C4-2B (cell line): Measurements from ENCODE around the gene RLBP1.
A peak's percentile ranks its signal among the peaks of the same experiment; 100 is the strongest.

Experiments
- H3K27ac ChIP-seq: fragments of 450-650 bp; 2 replicates; pipeline ENCODE4 v1.5.1; 2017
- CTCF ChIP-seq: fragments of 450-650 bp; conservative IDR thresholded peaks from 2 replicates; pipeline ENCODE4 v1.5.1; 2017; ENCODE audit warnings: mild to moderate bottlenecking
- ZFX ChIP-seq: fragments of 450-650 bp; IDR thresholded peaks from 2 replicates; pipeline ENCODE4 v1.6.1; 2017

RLBP1 gene

GRCh38 chr15:89168316-89168833 lies 53.0 kb downstream of the RLBP1 start:
- TF ChIP-seq CTCF (no peak), ZFX (no peak)
- H3K27ac ChIP-seq: no peak overlapping the region

GRCh38 chr15:89167267-89168176 lies 53.9 kb downstream of the RLBP1 start:
- TF ChIP-seq ZFX (no peak), CTCF (no peak)
- no peak overlapping the region for H3K27ac ChIP-seq

GRCh38 chr15:89165677-89166076 lies 55.7 kb downstream of the RLBP1 start:
- no peak overlapping the region; the same call in 1 of the 2 replicates for H3K27ac ChIP-seq
- TF ChIP-seq ZFX: no peak
- no peak for TF ChIP-seq CTCF

GRCh38 chr15:89164712-89165211 lies 56.6 kb downstream of the RLBP1 start:
- peak overlapping the region; percentile 79 for H3K27ac ChIP-seq
- no peak for TF ChIP-seq CTCF
- TF ChIP-seq ZFX: no peak

- TF ChIP-seq ZFX (no peak), CTCF (no peak)
- peak overlapping the region; percentile 79 for H3K27ac ChIP-seq
Observed at GRCh38 chr15:89163271-89164055, 57.9 kb downstream of the RLBP1 start.

- TF ChIP-seq ZFX: no peak
- no peak for TF ChIP-seq CTCF
Observed at GRCh38 chr15:89161666-89162065, 59.7 kb downstream of the RLBP1 start.

More at GRCh38 chr15:89161666-89162065, 59.7 kb downstream of the RLBP1 start:
- no peak overlapping the region for H3K27ac ChIP-seq
